Astrocyte (in vitro differentiated cells and primary cell): ENCODE measurements around the gene CROCC.
"Not testable (repeated sequence)": the region's sequence is repeated elsewhere in the genome, so short reads cannot be mapped to it uniquely, and the experiment has no call there.

Source experiments
- EZH2 ChIP-seq: IDR thresholded peaks from 2 replicates; pipeline ENCODE4 v1.6.1; 2012; ENCODE audit warnings: mild to moderate bottlenecking, low read length, inconsistent platforms; ENCODE audit not compliant: insufficient read depth
- TF ChIP-seq, protein P1 (sequence below): IDR thresholded peaks from 2 replicates; pipeline ENCODE4 v1.5.1; 2011; ENCODE audit warnings: low read depth, mild to moderate bottlenecking, inconsistent platforms, low read length, moderate library complexity; ENCODE audit not compliant: insufficient read depth

DNA sequence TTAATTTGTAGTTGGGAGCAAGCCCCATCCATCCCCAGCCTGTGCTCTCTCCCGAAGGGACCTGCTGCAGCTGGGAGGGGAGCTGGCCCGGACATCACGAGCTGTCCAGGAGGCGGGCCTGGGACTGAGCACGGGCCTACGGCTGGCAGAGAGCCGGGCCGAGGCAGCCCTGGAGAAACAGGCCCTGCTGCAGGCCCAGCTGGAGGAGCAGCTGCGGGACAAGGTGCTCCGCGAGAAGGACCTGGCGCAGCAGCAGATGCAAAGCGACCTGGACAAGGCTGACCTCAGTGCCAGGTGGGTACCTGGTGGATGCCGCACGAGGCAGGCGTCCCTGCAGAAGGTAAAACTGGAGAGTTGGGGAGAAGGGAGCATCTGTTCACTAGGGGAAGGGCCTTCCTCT, 14.8 kb downstream of the CROCC start:
- TF ChIP-seq, protein P1, sequence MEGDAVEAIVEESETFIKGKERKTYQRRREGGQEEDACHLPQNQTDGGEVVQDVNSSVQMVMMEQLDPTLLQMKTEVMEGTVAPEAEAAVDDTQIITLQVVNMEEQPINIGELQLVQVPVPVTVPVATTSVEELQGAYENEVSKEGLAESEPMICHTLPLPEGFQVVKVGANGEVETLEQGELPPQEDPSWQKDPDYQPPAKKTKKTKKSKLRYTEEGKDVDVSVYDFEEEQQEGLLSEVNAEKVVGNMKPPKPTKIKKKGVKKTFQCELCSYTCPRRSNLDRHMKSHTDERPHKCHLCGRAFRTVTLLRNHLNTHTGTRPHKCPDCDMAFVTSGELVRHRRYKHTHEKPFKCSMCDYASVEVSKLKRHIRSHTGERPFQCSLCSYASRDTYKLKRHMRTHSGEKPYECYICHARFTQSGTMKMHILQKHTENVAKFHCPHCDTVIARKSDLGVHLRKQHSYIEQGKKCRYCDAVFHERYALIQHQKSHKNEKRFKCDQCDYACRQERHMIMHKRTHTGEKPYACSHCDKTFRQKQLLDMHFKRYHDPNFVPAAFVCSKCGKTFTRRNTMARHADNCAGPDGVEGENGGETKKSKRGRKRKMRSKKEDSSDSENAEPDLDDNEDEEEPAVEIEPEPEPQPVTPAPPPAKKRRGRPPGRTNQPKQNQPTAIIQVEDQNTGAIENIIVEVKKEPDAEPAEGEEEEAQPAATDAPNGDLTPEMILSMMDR: not testable (repeated sequence)
- TF ChIP-seq EZH2: not testable (repeated sequence)
